NB4 (cell line): ENCODE data around the gene TTC27.
A peak's percentile ranks its signal among the peaks of the same experiment; 100 is the strongest.

Experiments
- DNase-seq: peaks from one replicate; pipeline ENCODE4 v3.0.0; 2010; ENCODE audit warnings: low read depth
- H3K4me3 ChIP-seq: one replicate; pipeline ENCODE4 v1.5.1; 2011; ENCODE audit warnings: mild to moderate bottlenecking, low read depth, low read length, moderate library complexity
- CTCF ChIP-seq: IDR thresholded peaks from one replicate; pipeline ENCODE4 v1.5.1; 2012; ENCODE audit warnings: low read depth, low read length
- MAX ChIP-seq: IDR thresholded peaks from 2 replicates; pipeline ENCODE4 v1.6.1; 2011; ENCODE audit warnings: low read depth, low read length
- MYC ChIP-seq: IDR thresholded peaks from 2 replicates; pipeline ENCODE4 v1.6.1; 2011; ENCODE audit warnings: low read depth, low read length
- POLR2A ChIP-seq: IDR thresholded peaks from 2 replicates; pipeline ENCODE4 v1.6.1; 2011; ENCODE audit warnings: mild to moderate bottlenecking; ENCODE audit not compliant: insufficient read length; ENCODE audit errors: extremely low read depth

TTC27 gene

GRCh38 chr2:32830196-32830595, 202.3 kb downstream of the TTC27 start:
- no peak for DNase-seq
- H3K4me3 ChIP-seq = no peak overlapping the region
- TF ChIP-seq MAX (no peak), POLR2A (no peak), MYC (no peak), CTCF (no peak)

GRCh38 chr2:32832821-32833220, 205.0 kb downstream of the TTC27 start:
- no peak overlapping the region for H3K4me3 ChIP-seq
- TF ChIP-seq MYC = no peak
- TF ChIP-seq MAX = no peak
- TF ChIP-seq CTCF = no peak
- TF ChIP-seq POLR2A = no peak
- no peak for DNase-seq

- TF ChIP-seq CTCF = no peak
- TF ChIP-seq POLR2A = no peak
- no peak for TF ChIP-seq MAX
- TF ChIP-seq MYC = no peak
Measured at GRCh38 chr2:32833709-32834108, 205.9 kb downstream of the TTC27 start.

GRCh38 chr2:32835148-32835547, 207.3 kb downstream of the TTC27 start:
- TF ChIP-seq MYC (no peak), POLR2A (no peak), CTCF (no peak), MAX (peak; percentile 43)
- peak; percentile 19 for DNase-seq
- H3K4me3 ChIP-seq = no peak overlapping the region

More at GRCh38 chr2:32833709-32834108, 205.9 kb downstream of the TTC27 start:
- H3K4me3 ChIP-seq = no peak overlapping the region
- no peak for DNase-seq

- TF ChIP-seq MYC (no peak), CTCF (no peak), MAX (no peak), POLR2A (no peak)
- H3K4me3 ChIP-seq = no peak overlapping the region
Measured at GRCh38 chr2:32836933-32837332, 209.1 kb downstream of the TTC27 start.

GRCh38 chr2:32838418-32838817, 210.6 kb downstream of the TTC27 start:
- TF ChIP-seq MYC (no peak), CTCF (no peak), MAX (no peak), POLR2A (no peak)
- no peak overlapping the region for H3K4me3 ChIP-seq
- DNase-seq = peak; percentile 11

More at GRCh38 chr2:32836933-32837332, 209.1 kb downstream of the TTC27 start:
- DNase-seq = no peak
